Renal cortex interstitium (tissue), 11 donors: ENCODE data around the gene IL10RA. TPM values are rescaled to one million over a fixed set of nuclear protein-coding genes. Genes with fewer than 3 reads are reported as not detected.

Source experiments
- DNase-seq, 11 donors: peaks; one replicate each; pipeline ENCODE4 v3.0.0-alpha.2; 2013; ENCODE audit warnings: low read depth in 9 of 11, low spot score in 4 of 11; ENCODE audit errors: extremely low read depth in 1 of 11
- polyA plus RNA-seq, 3 donors: library from polyadenylated mRNA; unstranded; fragments of 120-200 nt; gene quantifications; one replicate each; pipeline ENCODE4 v1.2.1, GENCODE V29; 2013; ENCODE audit not compliant: insufficient read length in 3 of 3

Gene IL10RA
- polyA plus RNA-seq, 3 donors, result 2.2 to 4.5 (median 3.1) TPM

DNA sequence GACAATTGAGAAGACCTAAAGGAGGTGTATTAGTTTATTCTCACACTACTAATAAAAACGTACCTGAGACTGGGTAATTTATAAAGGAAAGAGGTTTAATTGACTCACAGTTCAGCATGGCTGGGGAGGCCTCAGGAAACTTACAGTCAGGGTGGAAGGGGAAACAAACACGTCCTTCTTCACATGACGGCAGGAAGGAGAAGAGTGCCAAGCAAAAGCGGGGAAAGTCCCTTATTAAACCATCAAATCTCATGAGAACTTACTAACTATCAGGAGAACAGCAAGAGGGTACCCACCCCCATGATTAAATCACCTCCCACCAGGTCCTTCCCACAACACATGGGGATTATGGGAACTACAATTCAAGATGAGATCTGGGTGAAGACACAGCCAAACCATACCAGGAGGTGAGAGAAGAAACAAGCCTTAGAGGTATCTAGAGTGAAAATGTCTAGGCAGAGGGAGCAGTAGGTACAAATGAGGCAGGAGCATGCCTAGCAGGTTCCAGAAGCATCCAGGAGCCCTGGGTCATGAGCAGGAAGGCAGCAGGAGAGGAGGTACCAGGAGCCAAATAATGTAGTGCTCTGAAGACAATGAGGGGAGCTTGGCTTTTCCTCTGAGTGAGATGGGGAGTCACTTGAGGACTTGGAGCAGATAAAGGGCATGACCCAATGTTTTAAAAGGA is 31.6 kb downstream of the IL10RA start:
- DNase-seq, result no peak

DNA sequence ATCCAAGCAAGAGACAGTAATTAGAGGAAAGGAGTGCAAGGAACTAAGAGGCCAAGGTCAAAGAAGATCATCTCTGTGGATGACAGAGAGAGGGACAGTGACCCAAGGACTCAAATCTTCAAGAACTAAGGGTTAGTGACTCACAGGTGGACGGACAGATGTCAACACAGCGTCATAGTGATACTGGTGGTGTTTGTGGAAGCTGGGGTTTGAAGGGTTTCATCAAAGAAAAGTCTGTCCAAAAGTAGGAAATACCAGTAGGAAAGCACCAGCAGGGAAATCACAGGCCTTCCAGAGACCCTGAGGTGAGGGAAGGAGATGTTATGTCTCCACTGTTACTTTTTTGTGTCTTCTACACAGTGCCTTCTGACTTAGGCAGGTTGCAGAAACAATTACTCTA is 32.2 kb downstream of the IL10RA start:
- no peak for DNase-seq

DNA sequence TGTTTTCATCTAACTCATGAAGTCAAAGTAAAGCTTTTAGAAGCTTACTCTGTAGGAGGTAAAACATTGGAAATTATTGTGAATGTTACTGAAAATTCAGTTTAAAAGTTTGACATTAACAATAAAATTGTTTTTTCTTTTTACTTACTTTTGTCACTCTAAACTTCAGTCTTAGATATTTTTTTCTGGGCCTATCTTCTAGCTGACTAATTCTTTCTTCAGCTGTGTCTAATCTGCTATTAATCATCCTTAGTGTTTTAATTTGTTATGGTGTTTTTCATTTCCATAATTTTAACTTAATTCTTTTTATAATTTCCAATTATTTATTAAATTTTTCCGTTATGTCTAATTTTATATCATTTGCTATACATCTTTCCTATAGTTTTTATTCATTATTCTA is 35.0 kb downstream of the IL10RA start:
- no peak for DNase-seq

DNA sequence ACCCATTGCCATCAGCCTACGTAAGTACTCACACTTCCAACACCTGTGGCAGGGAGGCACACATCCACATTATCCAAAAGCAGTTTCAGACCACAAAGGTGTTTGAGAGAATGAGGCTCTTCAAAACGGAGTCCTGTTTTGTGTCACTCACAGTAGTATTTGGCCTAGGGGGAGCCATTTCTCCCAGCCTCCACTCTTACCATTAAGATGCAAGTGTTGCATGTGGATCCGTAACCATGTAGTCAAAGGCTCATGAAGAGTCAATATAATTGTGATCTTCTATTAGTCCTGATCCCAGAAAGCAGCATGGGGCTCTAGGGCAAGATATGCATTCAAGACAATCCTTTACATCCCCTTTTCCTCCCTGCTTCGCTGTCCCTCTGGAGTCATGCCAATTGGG is 41.5 kb downstream of the IL10RA start:
- no peak for DNase-seq

- no peak for DNase-seq
Measured at GRCh38 chr11:118028626-118029025, 42.4 kb downstream of the IL10RA start.

DNA sequence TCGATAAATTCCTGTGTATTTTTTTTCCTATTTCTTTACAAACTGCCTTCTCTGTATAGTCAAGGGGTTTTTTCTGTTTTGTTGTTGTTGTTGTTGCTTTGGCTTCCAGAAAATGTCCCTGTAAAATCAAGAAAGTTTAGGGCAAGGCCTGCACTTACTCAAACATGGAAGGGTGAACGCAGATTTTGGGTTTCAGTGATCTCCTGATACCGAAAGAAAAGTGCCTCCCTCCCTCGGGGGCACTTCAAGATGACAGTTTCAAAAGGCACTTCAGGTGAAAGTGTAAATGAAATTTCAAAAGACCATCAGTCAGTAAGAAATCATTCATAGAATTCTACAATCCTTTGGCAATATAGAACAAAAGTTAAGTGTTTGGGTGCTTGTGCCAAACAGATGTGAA is 47.2 kb downstream of the IL10RA start:
- DNase-seq, result no peak

- DNase-seq, result no peak
Measured at GRCh38 chr11:118042141-118042540, 55.9 kb downstream of the IL10RA start.

DNA sequence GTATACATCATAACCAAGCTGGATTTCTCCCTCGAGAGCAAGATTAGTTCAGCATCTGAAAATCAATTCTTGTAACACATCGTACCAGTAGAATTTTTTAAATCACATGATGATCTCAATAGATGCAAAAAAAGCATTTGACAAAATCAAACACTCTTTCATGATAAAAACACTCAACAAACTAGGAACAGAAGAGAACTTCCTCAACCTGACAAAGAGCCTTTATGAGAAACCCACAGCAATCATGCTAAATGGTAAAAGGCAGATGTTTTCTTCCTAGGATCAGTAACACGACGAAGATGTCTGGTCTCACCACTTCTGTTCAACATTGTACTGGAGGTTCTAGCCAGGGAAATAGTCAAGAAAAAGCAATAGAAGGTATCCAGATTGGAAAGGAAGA is 56.6 kb downstream of the IL10RA start:
- no peak for DNase-seq

DNA sequence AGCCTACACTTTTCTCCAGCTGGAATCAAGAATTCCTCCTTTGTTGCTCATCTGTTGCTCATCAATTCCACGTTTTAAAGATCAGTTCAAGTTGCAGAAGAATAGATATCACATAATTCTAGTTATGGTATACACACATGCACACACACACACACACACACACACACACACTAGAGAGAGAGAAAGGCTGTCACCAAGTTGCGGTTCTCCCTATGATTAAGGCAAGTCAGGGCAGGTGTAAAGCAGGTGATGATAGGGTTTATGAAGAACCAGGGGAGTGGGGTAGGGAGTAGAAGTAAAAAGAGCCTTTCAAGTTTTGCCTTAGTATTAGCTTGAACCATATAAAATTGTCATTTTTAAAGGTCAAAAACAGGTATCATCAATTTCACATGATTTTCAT is 59.0 kb downstream of the IL10RA start:
- DNase-seq, result no peak

- DNase-seq, result no peak
Measured at GRCh38 chr11:118046051-118046963, 60.1 kb downstream of the IL10RA start.

DNA sequence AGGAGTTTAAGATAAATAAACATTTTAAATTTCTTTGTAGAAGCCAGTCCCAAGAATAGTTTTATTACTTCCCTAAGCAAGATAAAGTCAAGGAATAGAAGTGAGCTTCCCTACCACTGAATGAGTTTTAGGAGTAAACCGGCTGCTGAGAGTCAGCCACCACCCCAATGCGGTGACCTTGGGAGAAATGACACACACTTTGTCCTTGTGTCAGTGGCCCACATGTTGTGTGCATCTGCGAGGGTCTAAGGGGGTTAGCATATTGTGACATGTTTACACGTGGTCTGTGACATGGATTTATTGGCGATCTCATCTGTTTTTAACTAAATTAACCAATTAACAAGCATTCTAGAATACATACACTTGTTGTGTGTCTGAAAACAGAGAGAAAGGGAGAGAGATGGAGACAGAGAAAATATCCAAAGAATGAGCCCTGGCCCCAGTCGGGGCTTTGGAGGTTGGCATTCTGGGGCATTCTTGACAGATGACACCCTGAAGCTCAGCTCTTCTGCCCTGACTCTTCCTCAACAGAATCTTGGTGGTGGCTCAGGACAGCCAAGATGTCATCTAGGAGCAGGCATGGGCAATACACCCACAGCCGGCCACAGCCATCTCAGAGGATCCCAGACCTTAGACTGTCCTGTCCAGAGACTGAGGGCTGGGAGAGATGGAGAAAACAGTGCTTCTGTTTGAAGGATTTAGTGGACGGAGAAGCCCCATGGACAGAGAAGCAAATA is 60.9 kb downstream of the IL10RA start:
- no peak for DNase-seq

GRCh38 chr11:118047749-118048148 is 61.6 kb downstream of the IL10RA start:
- DNase-seq, result no peak

- DNase-seq, result no peak
Measured at GRCh38 chr11:118048472-118049370, 62.5 kb downstream of the IL10RA start.

DNA sequence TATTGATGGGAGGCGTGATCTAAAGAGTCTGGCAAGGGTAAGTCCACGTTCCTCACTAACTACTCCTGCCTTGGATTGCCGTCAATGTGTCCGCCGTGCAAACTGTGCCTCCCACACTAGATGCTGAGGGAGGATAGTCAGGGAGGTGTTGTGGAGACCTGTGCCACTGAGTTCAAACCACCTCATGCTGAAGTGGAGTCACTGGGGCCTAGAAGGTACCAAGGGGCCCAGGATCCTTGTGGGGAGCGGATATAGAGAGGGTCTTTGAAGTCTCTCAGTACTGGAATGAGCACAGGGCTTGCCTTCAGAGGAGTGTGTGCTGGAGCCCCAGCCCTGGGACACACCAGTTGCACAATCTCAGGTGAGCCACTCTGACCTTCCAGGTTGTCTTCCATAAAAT is 63.6 kb downstream of the IL10RA start:
- no peak for DNase-seq

GRCh38 chr11:118050208-118050891 is 64.2 kb downstream of the IL10RA start:
- no peak for DNase-seq
